SK-N-SH treated with all-trans-retinoic acid at 6 μM for 48 hours (cell line): ENCODE results near the gene FNDC1.

Experiments used
- CREB5 ChIP-seq: fragments of 250-450 bp; sonication (Bioruptor Pico); IDR thresholded peaks from 2 replicates; pipeline ENCODE4 v1.5.1; 2020; ENCODE audit warnings: low read depth, mild to moderate bottlenecking, moderate library complexity
- CSRNP3 ChIP-seq: fragments of 250-450 bp; sonication (Bioruptor Pico); IDR thresholded peaks from 2 replicates; pipeline ENCODE4 v1.5.1; 2021; ENCODE audit warnings: mild to moderate bottlenecking, moderate library complexity
- ISL1 ChIP-seq: fragments of 250-450 bp; sonication (Bioruptor Pico); IDR thresholded peaks from 2 replicates; pipeline ENCODE4 v2.1.2; 2022; ENCODE audit warnings: mild to moderate bottlenecking, moderate library complexity
- OSR1 ChIP-seq: fragments of 250-450 bp; sonication (Bioruptor Pico); IDR thresholded peaks from 2 replicates; pipeline ENCODE4 v1.8.0; 2022; ENCODE audit warnings: moderate library complexity, mild to moderate bottlenecking, inconsistent platforms
- PATZ1 ChIP-seq: fragments of 250-450 bp; sonication (Bioruptor Pico); IDR thresholded peaks from 2 replicates; pipeline ENCODE4 v1.8.0; 2020; ENCODE audit warnings: mild to moderate bottlenecking, moderate library complexity, borderline replicate concordance
- RARB ChIP-seq: fragments of 250-450 bp; sonication (Bioruptor Pico); IDR thresholded peaks from 2 replicates; pipeline ENCODE4 v1.8.0; 2021; ENCODE audit warnings: mild to moderate bottlenecking, moderate library complexity
- SNAI2 ChIP-seq: fragments of 250-450 bp; sonication (Bioruptor Pico); IDR thresholded peaks from 2 replicates; pipeline ENCODE4 v1.5.0; 2020; ENCODE audit warnings: mild to moderate bottlenecking, moderate library complexity
- TCF4 ChIP-seq: fragments of 250-450 bp; sonication (Bioruptor Pico); IDR thresholded peaks from 2 replicates; pipeline ENCODE4 v1.8.0; 2021; ENCODE audit warnings: mild to moderate bottlenecking, moderate library complexity, borderline replicate concordance
- ZC3H10 ChIP-seq: fragments of 250-450 bp; sonication (Bioruptor Pico); IDR thresholded peaks from 2 replicates; pipeline ENCODE4 v1.5.1; 2021; ENCODE audit warnings: mild to moderate bottlenecking, moderate library complexity
- ZFP3 ChIP-seq: fragments of 250-450 bp; sonication (Bioruptor Pico); IDR thresholded peaks from 2 replicates; pipeline ENCODE4 v1.5.0; 2020; ENCODE audit warnings: mild to moderate bottlenecking, moderate library complexity
- ZFP30 ChIP-seq: fragments of 450-650 bp; formaldehyde crosslinking; IDR thresholded peaks from 2 replicates; pipeline ENCODE4 v1.5.0; 2022; ENCODE audit warnings: mild to moderate bottlenecking, moderate library complexity
- ZNF565 ChIP-seq: fragments of 450-650 bp; formaldehyde crosslinking; conservative IDR thresholded peaks from 2 replicates; pipeline ENCODE4 v1.5.0; 2020; ENCODE audit warnings: low read depth, mild to moderate bottlenecking, moderate library complexity
- ZNF8 ChIP-seq: fragments of 450-650 bp; formaldehyde crosslinking; IDR thresholded peaks from 2 replicates; pipeline ENCODE4 v1.5.0; 2020; ENCODE audit warnings: mild to moderate bottlenecking, moderate library complexity

- TF ChIP-seq ISL1 (no peak), SNAI2 (no peak), CREB5 (CRISPR knock-in tag) (no peak), OSR1 (CRISPR knock-in tag) (no peak), ZFP30 (CRISPR knock-in tag) (no peak), PATZ1 (CRISPR knock-in tag) (no peak), ZNF565 (CRISPR knock-in tag) (no peak), ZNF8 (CRISPR knock-in tag) (no peak), RARB (CRISPR knock-in tag) (no peak), ZFP3 (CRISPR knock-in tag) (no peak), ZC3H10 (CRISPR knock-in tag) (no peak), CSRNP3 (CRISPR knock-in tag) (no peak), TCF4 (CRISPR knock-in tag) (no peak)
These were observed 48.5 kb downstream of the FNDC1 start for GRCh38 chr6:159217595-159218275.
